Erythroblast (primary cell): ENCODE results near the gene SRP19.

Experiments used
- GATA1 ChIP-seq: IDR thresholded peaks from 2 replicates; pipeline ENCODE4 v1.6.1; 2011; ENCODE audit warnings: low read depth, mild to moderate bottlenecking, control low read depth, low read length, moderate library complexity
- POLR2A ChIP-seq: IDR thresholded peaks from 2 replicates; pipeline ENCODE4 v1.6.1; 2011; ENCODE audit warnings: mild to moderate bottlenecking, low read length

GRCh38 chr5:112883192-112883591, 22.1 kb downstream of the SRP19 start:
- TF ChIP-seq POLR2A (no peak), GATA1 (no peak)
